HFF-Myc (cell line): Measurements from ENCODE around the gene PTPN22.

Experiments used
- DNase-seq: peaks from one replicate; pipeline ENCODE4 v3.0.0-alpha.2; 2011; ENCODE audit warnings: low read depth; ENCODE audit errors: extremely low read depth
- H3K4me3 ChIP-seq: replicated peaks from 2 replicates; pipeline ENCODE4 v1.5.1; 2011; ENCODE audit warnings: low read depth, mild to moderate bottlenecking, control low read depth, low read length
- TF ChIP-seq, protein P1 (sequence below): IDR thresholded peaks from 2 replicates; pipeline ENCODE4 v1.5.1; 2012; ENCODE audit warnings: mild to moderate bottlenecking, low read depth, low read length, control low read depth; ENCODE audit errors: missing control alignments

The PTPN22 gene

DNA sequence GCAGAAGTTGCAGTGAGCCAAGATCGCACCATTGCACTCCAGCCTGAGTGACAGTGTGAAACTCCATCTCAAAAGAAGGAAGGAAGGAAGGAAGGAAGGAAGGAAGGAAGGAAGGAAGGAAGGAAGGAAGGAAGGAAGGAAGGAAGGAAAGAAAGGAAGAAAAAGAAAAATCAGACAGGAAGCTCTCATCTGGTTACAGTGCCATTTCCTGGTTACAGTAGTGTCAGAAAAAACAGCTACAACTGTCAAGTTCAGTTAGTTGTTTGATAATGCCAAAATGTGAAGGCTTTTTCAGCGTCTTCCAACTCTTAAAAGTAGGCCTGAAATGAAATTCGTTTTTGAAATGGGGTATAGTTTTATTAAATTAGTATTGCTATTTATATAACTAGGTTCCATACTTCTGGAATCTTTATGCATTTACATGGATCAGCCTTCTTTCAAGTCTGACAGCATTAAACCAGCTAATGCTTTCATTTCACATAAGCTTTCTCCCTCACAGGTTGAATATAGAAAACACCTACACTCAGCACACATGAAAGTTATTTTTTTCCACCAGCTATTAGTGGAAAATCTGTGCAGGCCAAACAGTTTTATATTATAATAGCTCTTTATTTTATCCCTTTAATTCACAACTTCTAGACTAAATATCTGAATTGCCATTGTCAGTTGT is 21.2 kb downstream of the PTPN22 start:
- no peak for DNase-seq
- TF ChIP-seq, protein P1, sequence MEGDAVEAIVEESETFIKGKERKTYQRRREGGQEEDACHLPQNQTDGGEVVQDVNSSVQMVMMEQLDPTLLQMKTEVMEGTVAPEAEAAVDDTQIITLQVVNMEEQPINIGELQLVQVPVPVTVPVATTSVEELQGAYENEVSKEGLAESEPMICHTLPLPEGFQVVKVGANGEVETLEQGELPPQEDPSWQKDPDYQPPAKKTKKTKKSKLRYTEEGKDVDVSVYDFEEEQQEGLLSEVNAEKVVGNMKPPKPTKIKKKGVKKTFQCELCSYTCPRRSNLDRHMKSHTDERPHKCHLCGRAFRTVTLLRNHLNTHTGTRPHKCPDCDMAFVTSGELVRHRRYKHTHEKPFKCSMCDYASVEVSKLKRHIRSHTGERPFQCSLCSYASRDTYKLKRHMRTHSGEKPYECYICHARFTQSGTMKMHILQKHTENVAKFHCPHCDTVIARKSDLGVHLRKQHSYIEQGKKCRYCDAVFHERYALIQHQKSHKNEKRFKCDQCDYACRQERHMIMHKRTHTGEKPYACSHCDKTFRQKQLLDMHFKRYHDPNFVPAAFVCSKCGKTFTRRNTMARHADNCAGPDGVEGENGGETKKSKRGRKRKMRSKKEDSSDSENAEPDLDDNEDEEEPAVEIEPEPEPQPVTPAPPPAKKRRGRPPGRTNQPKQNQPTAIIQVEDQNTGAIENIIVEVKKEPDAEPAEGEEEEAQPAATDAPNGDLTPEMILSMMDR = no peak
- H3K4me3 ChIP-seq = no peak overlapping the region

DNA sequence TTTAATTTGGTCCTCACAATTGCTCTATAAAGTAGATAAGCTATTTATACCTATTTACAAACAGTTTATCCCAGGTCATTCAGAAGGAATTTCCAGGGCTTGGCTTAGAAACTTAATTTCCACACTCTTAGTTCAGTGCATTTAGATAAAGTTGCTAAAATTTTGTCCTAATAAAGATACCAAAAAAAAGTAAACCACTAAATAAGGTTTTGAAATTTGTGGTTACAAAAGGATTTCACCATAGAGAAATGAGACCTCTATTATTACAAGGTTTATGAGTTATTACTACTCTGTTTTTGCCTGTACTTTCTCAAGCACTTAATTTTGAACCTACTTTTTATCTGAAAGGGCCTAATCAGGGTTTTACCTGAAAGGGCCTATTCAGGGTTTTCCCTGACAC is 22.4 kb downstream of the PTPN22 start:
- no peak overlapping the region for H3K4me3 ChIP-seq
- TF ChIP-seq, protein P1 = no peak
- DNase-seq = no peak

DNA sequence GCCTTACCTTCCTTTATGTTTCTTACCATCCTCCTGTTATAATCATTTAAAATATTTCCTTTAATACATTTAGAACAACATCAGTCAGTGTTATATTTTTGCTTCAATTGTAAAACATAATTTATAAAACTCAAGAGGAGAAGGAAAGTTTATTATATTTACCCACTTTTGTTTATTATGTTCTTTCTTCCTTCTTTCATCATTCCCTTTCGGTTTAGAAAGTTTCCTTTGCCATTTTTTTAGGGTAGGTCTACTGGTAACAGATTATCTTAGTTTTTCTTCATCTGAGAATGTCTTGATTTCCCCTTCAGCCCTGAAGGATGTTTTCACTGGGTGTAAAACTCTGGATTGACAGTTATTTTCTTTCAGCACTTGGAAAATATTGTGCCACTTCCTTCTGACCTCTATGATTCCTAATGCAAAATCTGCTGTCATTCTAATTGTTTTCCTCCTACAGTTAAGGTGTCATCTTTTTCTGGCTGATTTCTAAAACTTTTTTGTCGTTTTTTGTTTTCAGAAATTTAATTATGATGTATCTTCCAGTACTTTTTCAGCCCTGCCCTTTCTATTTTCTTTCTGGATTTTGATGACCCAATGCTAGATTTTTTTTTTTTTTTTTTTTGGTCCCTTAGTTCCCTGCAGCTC is 25.0 kb downstream of the PTPN22 start:
- TF ChIP-seq, protein P1 = no peak

GRCh38 chr1:113836534-113836933 is 35.0 kb downstream of the PTPN22 start:
- TF ChIP-seq, protein P1 = no peak
- H3K4me3 ChIP-seq = no peak overlapping the region

More for the DNA sequence above, 25.0 kb downstream of the PTPN22 start:
- H3K4me3 ChIP-seq = no peak overlapping the region
- no peak for DNase-seq

GRCh38 chr1:113835686-113836290 is 35.7 kb downstream of the PTPN22 start:
- DNase-seq = no peak
- H3K4me3 ChIP-seq = no peak overlapping the region
- TF ChIP-seq, protein P1 = peak; percentile 8

More at GRCh38 chr1:113836534-113836933, 35.0 kb downstream of the PTPN22 start:
- DNase-seq = no peak

GRCh38 chr1:113834716-113835115 is 36.8 kb downstream of the PTPN22 start:
- TF ChIP-seq, protein P1 = no peak
- no peak for DNase-seq
- no peak overlapping the region for H3K4me3 ChIP-seq
